IMR-90 (cell line): ENCODE results near the gene PITHD1. TPM values are rescaled to one million over a fixed set of nuclear protein-coding genes. Genes with fewer than 3 reads are reported as not detected.

Source experiments
- ATAC-seq: fragments of 200-7000 bp; cut with Tn5 transposase; 2 replicates; pipeline ENCODE4 v1.9.1; 2020; ENCODE audit warnings: low read depth, mild to moderate bottlenecking, moderate library complexity
- BruUV-seq: library from RNA; stranded (reverse); fragments of 400-500 nt; replicated peaks from 2 replicates; lab custom pipeline; 2021; lab: Mats Ljungman, UMichigan
- CTCF ChIA-PET: fragments of 300-600 bp; formaldehyde crosslinking; extraction: SDS; loops from one replicate; lab custom pipeline; 2021; ENCODE audit warnings: antibody characterized with exemption; lab: Yijun Ruan, JAX
- POLR2A ChIA-PET: fragments of 300-600 bp; sonication (Branson Sonifier 250); formaldehyde crosslinking; loops from one replicate; lab custom pipeline; 2022; ENCODE audit warnings: antibody characterized with exemption; ENCODE audit not compliant: unreplicated experiment; lab: Charles Lee
- DNase-seq: peaks from one replicate; pipeline ENCODE4 v3.0.0; 2013
- H2AFZ ChIP-seq: replicated peaks from 2 replicates; pipeline ENCODE3; 2013; ENCODE audit warnings: low read length, mild to moderate bottlenecking; ENCODE audit not compliant: poor library complexity
- H2AK5ac ChIP-seq: 2 replicates; pipeline ENCODE4 v1.6.1; 2013; ENCODE audit warnings: low read depth, low read length, inconsistent platforms
- H2AK9ac ChIP-seq: replicated peaks from 2 replicates; pipeline ENCODE3; 2013; ENCODE audit warnings: mild to moderate bottlenecking, low read depth, low read length, moderate library complexity; ENCODE audit not compliant: poor library complexity
- H2BK120ac ChIP-seq: 2 replicates; pipeline ENCODE4 v1.6.1; 2013; ENCODE audit warnings: low read depth, low read length, inconsistent platforms
- H2BK15ac ChIP-seq: 3 replicates; pipeline ENCODE4 v1.6.1; 2013; ENCODE audit warnings: low read depth, low read length, inconsistent platforms
- H2BK20ac ChIP-seq: 2 replicates; pipeline ENCODE4 v1.6.1; 2013; ENCODE audit warnings: low read depth, mild to moderate bottlenecking, inconsistent platforms, low read length, moderate library complexity
- H2BK5ac ChIP-seq: 2 replicates; pipeline ENCODE4 v1.6.1; 2013; ENCODE audit warnings: mild to moderate bottlenecking, low read depth, low read length, inconsistent platforms; ENCODE audit not compliant: poor library complexity, severe bottlenecking
- H3K14ac ChIP-seq: replicated peaks from 2 replicates; pipeline ENCODE4 v1.6.1; 2013; ENCODE audit warnings: low read depth, low read length, inconsistent platforms
- H3K18ac ChIP-seq: 2 replicates; pipeline ENCODE4 v1.6.1; 2013; ENCODE audit warnings: low read depth, low read length, control low read depth
- H3K23ac ChIP-seq: 2 replicates; pipeline ENCODE4 v1.6.1; 2013; ENCODE audit warnings: low read depth, low read length, inconsistent platforms
- H3K27ac ChIP-seq: 2 replicates; pipeline ENCODE4 v1.5.1; 2013; ENCODE audit warnings: mild to moderate bottlenecking, control low read depth, low read length; ENCODE audit not compliant: insufficient read depth
- H3K27me3 ChIP-seq: 2 replicates; pipeline ENCODE4 v1.6.1; 2013; ENCODE audit warnings: low read length; ENCODE audit not compliant: control insufficient read depth, insufficient read depth
- H3K36me3 ChIP-seq: 2 replicates; pipeline ENCODE4 v1.6.1; 2013; ENCODE audit warnings: low read length, mixed read lengths; ENCODE audit not compliant: control insufficient read depth, insufficient read depth
- H3K4ac ChIP-seq: 2 replicates; pipeline ENCODE4 v1.6.1; 2013; ENCODE audit warnings: low read depth, low read length, inconsistent platforms
- H3K4me1 ChIP-seq: 2 replicates; pipeline ENCODE4 v1.6.1; 2013; ENCODE audit warnings: low read length, mixed read lengths; ENCODE audit not compliant: control insufficient read depth, insufficient read depth
- H3K4me2 ChIP-seq: 2 replicates; pipeline ENCODE4 v1.6.1; 2013; ENCODE audit warnings: low read depth, mild to moderate bottlenecking, control low read depth, low read length, moderate library complexity
- H3K4me3 ChIP-seq: 2 replicates; pipeline ENCODE4 v1.5.1; 2013; ENCODE audit warnings: low read depth, mild to moderate bottlenecking, control low read depth, low read length, moderate library complexity; ENCODE audit not compliant: insufficient read depth
- H3K56ac ChIP-seq: 2 replicates; pipeline ENCODE4 v1.6.1; 2013; ENCODE audit warnings: low read length, inconsistent platforms; ENCODE audit not compliant: insufficient read depth; ENCODE audit errors: extremely low read depth
- H3K79me1 ChIP-seq, 2 experiments: 2 replicates each; pipeline ENCODE4 v1.6.1; 2013; ENCODE audit warnings: low read length in 2 of 2, inconsistent platforms in 1 of 2, low read depth in 1 of 2
- H3K9ac ChIP-seq: 2 replicates; pipeline ENCODE4 v1.6.1; 2013; ENCODE audit warnings: low read depth, low read length, control low read depth
- H3K9me1 ChIP-seq: 2 replicates; pipeline ENCODE4 v1.6.1; 2013; ENCODE audit warnings: low read length, inconsistent platforms; ENCODE audit not compliant: insufficient read depth
- H3K9me3 ChIP-seq: 2 replicates; pipeline ENCODE4 v1.6.1; 2013; ENCODE audit warnings: low read length; ENCODE audit not compliant: control insufficient read depth, insufficient read depth
- H4K20me1 ChIP-seq: 2 replicates; pipeline ENCODE4 v1.6.1; 2013; ENCODE audit warnings: low read length, inconsistent platforms; ENCODE audit not compliant: insufficient read depth
- H4K5ac ChIP-seq: 2 replicates; pipeline ENCODE4 v1.6.1; 2013; ENCODE audit warnings: mild to moderate bottlenecking, low read depth, low read length, control low read depth
- H4K8ac ChIP-seq, 2 experiments: 2 replicates each; pipeline ENCODE4 v1.6.1; 2013; ENCODE audit warnings: low read depth in 2 of 2, low read length in 2 of 2, control low read depth in 1 of 2, inconsistent platforms in 1 of 2
- H4K91ac ChIP-seq: 2 replicates; pipeline ENCODE4 v1.6.1; 2013; ENCODE audit warnings: low read depth, low read length, inconsistent platforms; ENCODE audit not compliant: insufficient read depth
- CEBPB ChIP-seq: IDR thresholded peaks from 2 replicates; pipeline ENCODE4 v1.6.1; 2012; ENCODE audit warnings: low read depth, low read length, improper control_type of control experiment
- CHD1 ChIP-seq: IDR thresholded peaks from 2 replicates; pipeline ENCODE4 v1.6.1; 2012; ENCODE audit warnings: low read depth, low read length, improper control_type of control experiment
- CTCF ChIP-seq: conservative IDR thresholded peaks from 2 replicates; pipeline ENCODE4 v1.5.1; 2012; ENCODE audit warnings: mild to moderate bottlenecking, low read depth, low read length, improper control_type of control experiment
- ELK1 ChIP-seq: fragments of 150-350 bp; IDR thresholded peaks from 2 replicates; pipeline ENCODE4 v1.6.1; 2016; ENCODE audit warnings: low read depth, mild to moderate bottlenecking, low read length, moderate library complexity, borderline replicate concordance
- FOS ChIP-seq: fragments of 150-350 bp; IDR thresholded peaks from 2 replicates; pipeline ENCODE4 v1.6.1; 2016; ENCODE audit warnings: low read depth, low read length
- MAFK ChIP-seq: IDR thresholded peaks from 2 replicates; pipeline ENCODE4 v1.6.1; 2012; ENCODE audit warnings: low read depth, low read length, improper control_type of control experiment
- NFE2L2 ChIP-seq: fragments of 150-350 bp; IDR thresholded peaks from 2 replicates; pipeline ENCODE4 v1.6.1; 2016; ENCODE audit warnings: low read depth, mild to moderate bottlenecking, low read length
- POLR2A ChIP-seq: IDR thresholded peaks from 2 replicates; pipeline ENCODE4 v1.6.1; 2012; ENCODE audit warnings: mild to moderate bottlenecking, low read depth, low read length
- RAD21 ChIP-seq: IDR thresholded peaks from 2 replicates; pipeline ENCODE4 v1.6.1; 2012; ENCODE audit warnings: low read length, improper control_type of control experiment
- RCOR1 ChIP-seq: IDR thresholded peaks from 2 replicates; pipeline ENCODE4 v1.6.1; 2012; ENCODE audit warnings: mild to moderate bottlenecking, low read length, improper control_type of control experiment; ENCODE audit not compliant: insufficient replicate concordance
- RFX5 ChIP-seq: IDR thresholded peaks from 2 replicates; pipeline ENCODE4 v1.8.0; 2012; ENCODE audit warnings: low read depth, mild to moderate bottlenecking, low read length, moderate library complexity
- USF2 ChIP-seq: fragments of 150-350 bp; IDR thresholded peaks from 2 replicates; pipeline ENCODE4 v1.6.1; 2017; ENCODE audit warnings: mild to moderate bottlenecking, antibody characterized with exemption, low read length, low read depth
- WGBS, 2 experiments: methylation state at CpG; one replicate each; pipeline versions ENCODE4 v1.1.5 to v1.1.7; 2013; ENCODE audit warnings: missing lambda C conversion rate in 2 of 2; ENCODE audit not compliant: insufficient read length in 1 of 2; ENCODE audit errors: extremely low coverage in 2 of 2; 5-methylcytosine and 5-hydroxymethylcytosine counted together
- dilution Hi-C: fragments of 300-500 bp; cut with HindIII; formaldehyde crosslinking; loops from one replicate; pipeline ENCODE4 v1.14.3; 2018; ENCODE audit warnings: low sequenced_read_pairs; ENCODE audit not compliant: unreplicated experiment
- in situ Hi-C: fragments of 300-500 bp; cut with MboI; formaldehyde crosslinking; loops from 3 replicates; pipeline ENCODE4 v1.14.3; 2019; ENCODE audit warnings: low sequenced_read_pairs, inconsistent platforms, mixed read lengths
- intact Hi-C: fragments of 100-400 bp; cut with micrococcal nuclease; formaldehyde crosslinking; loops from 2 replicates; pipeline ENCODE4 v1.10.0; 2022
- polyA plus RNA-seq, 3 experiments: library from polyadenylated mRNA; depleted of rRNA; stranded (reverse); fragments of >200 nt; gene quantifications; 2 replicates each; pipeline ENCODE4 v1.2.3, GENCODE V29; 2012; ENCODE audit warnings: low replicate concordance in 1 of 3
- total RNA-seq: library from RNA; depleted of rRNA; stranded (reverse); fragments of >200 nt; gene quantifications from 2 replicates; pipeline ENCODE4 v1.2.3, GENCODE V29; 2012

PITHD1 gene
- total and polyA plus RNA-seq, 2 of the 4 experiments (the other 2 are of a cell fraction) = 23.8 to 32.0 TPM

GRCh38 chr1:23805025-23805424, 26.8 kb downstream of the PITHD1 start:
- Histone ChIP-seq H3K18ac (no peak overlapping the region), H4K20me1 (no peaks in the 10 kb centered on the region), H3K27ac (no peak overlapping the region), H4K91ac (no peak overlapping the region), H3K4me1 (no peaks in the 10 kb centered on the region), H2AK5ac (no peak overlapping the region), H2BK5ac (no peak overlapping the region), H2BK120ac (no peak overlapping the region), H2BK15ac (no peak overlapping the region), H2AFZ (no peak overlapping the region), H3K4me2 (no peak overlapping the region), H3K9ac (no peak overlapping the region), H2BK20ac (no peak overlapping the region), H3K27me3 (no peaks in the 10 kb centered on the region), H3K36me3 (peaks cover 24% of the 10 kb centered on the region), H4K8ac (no peak overlapping the region), H3K14ac (no peak overlapping the region), H2AK9ac (no peak overlapping the region), H3K56ac (no peak overlapping the region), H3K9me3 (no peaks in the 10 kb centered on the region), H3K23ac (no peak overlapping the region), H3K79me1 (peaks cover 6 to 7% of the 10 kb centered on the region in 2 experiments), H3K4me3 (no peak overlapping the region), H3K9me1 (0 out of 2 replicates have a peak, but pooled peaks cover 5% of the 10 kb centered on the region), H3K4ac (no peak overlapping the region), H4K5ac (no peak overlapping the region)
- ChIA-PET CTCF (no interaction called here), POLR2A (no interaction called here)
- in situ Hi-C loops (no loop called here), intact Hi-C loops (loop anchor here (5.0 kb wide), 1 partner anchor 222 kb away; no protein-coding TSS in a partner anchor), dilution Hi-C loops (no loop called here)
- no TSS peak for BruUV-seq
- WGBS, 2 experiments = 90% methylated on average over 2 of the region's 2 CpGs; no CpG with 5 or more reads in 1 of the 2 experiments
- DNase-seq (no peak), ATAC-seq (no peak)
- TF ChIP-seq RFX5 (no peak), POLR2A (no peak), MAFK (no peak), RAD21 (no peak), CTCF (no peak), FOS (no peak), NFE2L2 (no peak), ELK1 (no peak), RCOR1 (no peak), CHD1 (no peak), CEBPB (no peak), USF2 (no peak)
